Smooth muscle cell (in vitro differentiated cells): ENCODE data around the gene ESD. TPM values are rescaled to one million over a fixed set of nuclear protein-coding genes. Genes with fewer than 3 reads are reported as not detected.
A peak's percentile ranks its signal among the peaks of the same experiment; 100 is the strongest.

Experiments
- DNase-seq: peaks from one replicate; lab custom pipeline; 2025; ENCODE audit not compliant: unreplicated experiment; lab: John Stamatoyannopoulos, UW
- H2AFZ ChIP-seq: fragments of 200-600 bp; sonication (generic); 2 replicates; pipeline ENCODE4 v1.6.0; 2016; ENCODE audit warnings: antibody characterized with exemption, low read depth, mild to moderate bottlenecking
- H3F3A ChIP-seq: fragments of 200-600 bp; sonication (generic); 2 replicates; pipeline ENCODE4 v1.6.0; 2017; ENCODE audit warnings: antibody characterized with exemption, low read depth
- H3K27ac ChIP-seq: fragments of 200-600 bp; sonication (generic); 2 replicates; pipeline ENCODE4 v1.5.1; 2016; ENCODE audit warnings: low read depth, mild to moderate bottlenecking
- H3K27me3 ChIP-seq: fragments of 200-600 bp; sonication (generic); 2 replicates; pipeline ENCODE4 v1.6.1; 2016; ENCODE audit warnings: low read depth, mild to moderate bottlenecking
- H3K36me3 ChIP-seq: fragments of 200-600 bp; sonication (generic); 2 replicates; pipeline ENCODE4 v1.5.1; 2016; ENCODE audit warnings: low read depth
- H3K4me1 ChIP-seq: fragments of 200-600 bp; sonication (generic); 2 replicates; pipeline ENCODE4 v1.5.1; 2016; ENCODE audit warnings: low read depth
- H3K4me2 ChIP-seq: fragments of 200-600 bp; sonication (generic); 2 replicates; pipeline ENCODE4 v1.6.0; 2016; ENCODE audit warnings: mild to moderate bottlenecking
- H3K4me3 ChIP-seq: fragments of 200-600 bp; sonication (generic); 2 replicates; pipeline ENCODE4 v1.5.1; 2016; ENCODE audit warnings: mild to moderate bottlenecking
- H3K79me2 ChIP-seq: fragments of 200-600 bp; sonication (generic); 2 replicates; pipeline ENCODE4 v1.6.0; 2016; ENCODE audit warnings: low read depth, mild to moderate bottlenecking
- H3K9ac ChIP-seq: fragments of 200-600 bp; sonication (generic); 2 replicates; pipeline ENCODE4 v1.6.0; 2016; ENCODE audit warnings: low read depth
- H3K9me3 ChIP-seq: fragments of 200-600 bp; sonication (generic); replicated peaks from 2 replicates; pipeline ENCODE4 v1.5.1; 2016; ENCODE audit warnings: low read depth
- H4K20me1 ChIP-seq: fragments of 200-600 bp; sonication (generic); 2 replicates; pipeline ENCODE4 v1.6.0; 2016; ENCODE audit warnings: low read depth
- CTCF ChIP-seq: fragments of 200-600 bp; sonication (generic); IDR thresholded peaks from 2 replicates; pipeline ENCODE4 v1.5.1; 2017; ENCODE audit warnings: borderline replicate concordance, mild to moderate bottlenecking, antibody characterized with exemption; ENCODE audit not compliant: insufficient read depth, poor library complexity, severe bottlenecking
- WGBS: methylation state at CpG from one replicate; pipeline ENCODE4 v1.1.7; 2016; ENCODE audit warnings: low lambda C conversion rate; 5-methylcytosine and 5-hydroxymethylcytosine counted together
- polyA plus RNA-seq: library from polyadenylated mRNA; unstranded; fragments of >200 nt; fragmentation: Nextera tagmentation; extraction: Ambion mirVana; gene quantifications from 2 replicates; pipeline ENCODE4 v1.2.1, GENCODE V29; 2016
- total RNA-seq: library from RNA; depleted of rRNA; stranded (reverse); fragments of >200 nt; gene quantifications from 2 replicates; pipeline ENCODE4 v1.2.3, GENCODE V29; 2014

ESD gene
- total and polyA plus RNA-seq, 2 experiments from 2014 or later, result 133 to 142 TPM

GRCh38 chr13:46736541-46737310 is 60.2 kb downstream of the ESD start:
- Histone ChIP-seq H3K9ac (no peak overlapping the region), H3F3A (no peaks in the 10 kb centered on the region), H3K9me3 (no peaks in the 10 kb centered on the region), H2AFZ (no peak overlapping the region), H3K36me3 (peaks cover 23% of the 10 kb centered on the region), H3K27me3 (no peaks in the 10 kb centered on the region), H3K4me1 (no peaks in the 10 kb centered on the region), H4K20me1 (no peaks in the 10 kb centered on the region), H3K27ac (no peak overlapping the region), H3K4me3 (no peak overlapping the region), H3K4me2 (no peak overlapping the region), H3K79me2 (no peaks in the 10 kb centered on the region)
- TF ChIP-seq CTCF, result no peak
- DNase-seq, result no peak
- WGBS, result 89% methylated on average over 2 of the region's 2 CpGs

GRCh38 chr13:46735425-46735824 is 61.5 kb downstream of the ESD start:
- H3K4me2 ChIP-seq, result no peak overlapping the region
- no peak overlapping the region for H3K9ac ChIP-seq
- H3K36me3 ChIP-seq, result peaks cover 19% of the 10 kb centered on the region
- no peak for DNase-seq
- no peaks in the 10 kb centered on the region for H3F3A ChIP-seq
- no peak overlapping the region for H2AFZ ChIP-seq
- 97% methylated on average over 3 of the region's 3 CpGs for WGBS
- no peaks in the 10 kb centered on the region for H3K79me2 ChIP-seq
- H3K27me3 ChIP-seq, result no peaks in the 10 kb centered on the region
- no peaks in the 10 kb centered on the region for H3K4me1 ChIP-seq
- TF ChIP-seq CTCF, result no peak
- H3K9me3 ChIP-seq, result no peaks in the 10 kb centered on the region
- no peaks in the 10 kb centered on the region for H4K20me1 ChIP-seq
- H3K4me3 ChIP-seq, result no peak overlapping the region
- H3K27ac ChIP-seq, result no peak overlapping the region

GRCh38 chr13:46731535-46731934 is 65.4 kb downstream of the ESD start:
- Histone ChIP-seq H2AFZ (no peak overlapping the region), H3K4me2 (no peak overlapping the region), H3K4me1 (no peaks in the 10 kb centered on the region), H3K36me3 (peaks cover 18% of the 10 kb centered on the region), H3K9me3 (no peaks in the 10 kb centered on the region), H3F3A (no peaks in the 10 kb centered on the region), H3K27me3 (no peaks in the 10 kb centered on the region), H3K9ac (no peak overlapping the region), H3K79me2 (no peaks in the 10 kb centered on the region), H3K4me3 (no peak overlapping the region), H4K20me1 (no peaks in the 10 kb centered on the region), H3K27ac (no peak overlapping the region)
- WGBS, result 88% methylated on average over 6 of the region's 6 CpGs
- DNase-seq, result no peak
- no peak for TF ChIP-seq CTCF

- H4K20me1 ChIP-seq, result no peaks in the 10 kb centered on the region
- peak; percentile 28 for TF ChIP-seq CTCF
- peaks cover 24% of the 10 kb centered on the region for H3K36me3 ChIP-seq
- WGBS, result 93% methylated on average over 7 of the region's 7 CpGs
- no peak overlapping the region for H3K4me3 ChIP-seq
- H3K27ac ChIP-seq, result no peak overlapping the region
- H3F3A ChIP-seq, result no peaks in the 10 kb centered on the region
- no peak for DNase-seq
- no peaks in the 10 kb centered on the region for H3K27me3 ChIP-seq
- H3K9me3 ChIP-seq, result no peaks in the 10 kb centered on the region
- H3K9ac ChIP-seq, result no peak overlapping the region
- H3K4me1 ChIP-seq, result no peaks in the 10 kb centered on the region
- no peaks in the 10 kb centered on the region for H3K79me2 ChIP-seq
- H3K4me2 ChIP-seq, result no peak overlapping the region
- no peak overlapping the region for H2AFZ ChIP-seq
Measured at GRCh38 chr13:46728777-46729176, 68.2 kb downstream of the ESD start.
